ENCODE results near the gene ZNF160. TPM values are rescaled to one million over a fixed set of nuclear protein-coding genes. Genes with fewer than 3 reads are reported as not detected.
"Not testable (repeated sequence)": the region's sequence is repeated elsewhere in the genome, so short reads cannot be mapped to it uniquely, and the experiment has no call there.

Gene ZNF160
- total RNA-seq, 1 donor from 2014 or later = 16.8 TPM

DNA sequence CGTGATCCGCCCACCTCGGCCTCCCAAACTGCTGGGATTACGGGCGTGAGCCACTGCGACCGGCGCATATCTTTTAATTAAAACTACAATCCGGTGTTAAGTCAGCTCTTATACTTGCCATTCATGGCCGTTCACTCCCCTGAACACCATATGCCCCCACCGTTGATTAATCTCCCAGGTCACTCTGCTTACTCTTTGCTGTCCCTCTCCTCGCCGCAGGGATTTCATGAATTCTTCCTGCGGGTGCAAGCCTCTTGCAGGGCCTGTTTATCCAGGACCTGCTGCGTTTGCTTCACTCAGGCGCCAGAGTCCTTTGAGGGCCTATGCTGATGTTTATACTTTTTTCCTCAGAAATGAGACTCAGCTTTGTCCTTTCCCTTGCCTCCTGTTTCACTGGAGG is 57.7 kb downstream of the ZNF160 start:
- H3K36me3 ChIP-seq = no peaks in the 10 kb centered on the region
- H3K4me3 ChIP-seq = no peak overlapping the region
- no peak for DNase-seq
- H3K4me1 ChIP-seq = no peaks in the 10 kb centered on the region
- H3K27ac ChIP-seq (replicated peaks) = no peak overlapping the region
- peaks cover 13% of the 10 kb centered on the region for H3K27me3 ChIP-seq (ENCODE audit: low read depth)
- H3K9me3 ChIP-seq (replicated peaks) = peaks cover 31% of the 10 kb centered on the region
- intact Hi-C loops (cut with micrococcal nuclease) = no loop called here
- TF ChIP-seq, protein P1, sequence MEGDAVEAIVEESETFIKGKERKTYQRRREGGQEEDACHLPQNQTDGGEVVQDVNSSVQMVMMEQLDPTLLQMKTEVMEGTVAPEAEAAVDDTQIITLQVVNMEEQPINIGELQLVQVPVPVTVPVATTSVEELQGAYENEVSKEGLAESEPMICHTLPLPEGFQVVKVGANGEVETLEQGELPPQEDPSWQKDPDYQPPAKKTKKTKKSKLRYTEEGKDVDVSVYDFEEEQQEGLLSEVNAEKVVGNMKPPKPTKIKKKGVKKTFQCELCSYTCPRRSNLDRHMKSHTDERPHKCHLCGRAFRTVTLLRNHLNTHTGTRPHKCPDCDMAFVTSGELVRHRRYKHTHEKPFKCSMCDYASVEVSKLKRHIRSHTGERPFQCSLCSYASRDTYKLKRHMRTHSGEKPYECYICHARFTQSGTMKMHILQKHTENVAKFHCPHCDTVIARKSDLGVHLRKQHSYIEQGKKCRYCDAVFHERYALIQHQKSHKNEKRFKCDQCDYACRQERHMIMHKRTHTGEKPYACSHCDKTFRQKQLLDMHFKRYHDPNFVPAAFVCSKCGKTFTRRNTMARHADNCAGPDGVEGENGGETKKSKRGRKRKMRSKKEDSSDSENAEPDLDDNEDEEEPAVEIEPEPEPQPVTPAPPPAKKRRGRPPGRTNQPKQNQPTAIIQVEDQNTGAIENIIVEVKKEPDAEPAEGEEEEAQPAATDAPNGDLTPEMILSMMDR (IDR thresholded peaks at IDR 0.05; ENCODE audit: borderline replicate concordance) = no peak

DNA sequence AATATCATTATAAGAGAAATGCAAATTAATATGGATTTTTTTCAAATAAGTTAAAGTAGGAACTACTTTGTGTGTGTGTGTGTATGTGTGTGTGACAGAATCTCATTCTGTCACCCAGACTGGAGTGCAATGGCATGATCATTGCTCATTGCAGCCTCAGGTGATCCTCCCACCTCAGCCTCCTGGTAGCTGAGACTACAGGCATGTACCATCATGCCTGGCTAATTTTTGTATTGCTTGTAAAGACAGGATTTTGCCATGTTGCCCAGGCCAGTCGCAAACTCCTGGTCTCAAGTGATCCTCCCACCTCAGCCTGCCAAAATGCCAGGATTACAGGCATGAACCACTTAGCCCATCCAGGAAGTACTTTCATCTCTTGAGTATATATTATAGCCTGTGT is 61.9 kb downstream of the ZNF160 start:
- no peak overlapping the region for H3K4me3 ChIP-seq
- intact Hi-C loops (cut with micrococcal nuclease) = no loop called here
- peaks cover 40% of the 10 kb centered on the region for H3K9me3 ChIP-seq (replicated peaks)
- no peak for DNase-seq
- H3K4me1 ChIP-seq = no peaks in the 10 kb centered on the region
- no peaks in the 10 kb centered on the region for H3K36me3 ChIP-seq
- H3K27me3 ChIP-seq (ENCODE audit: low read depth) = peaks cover 42% of the 10 kb centered on the region
- TF ChIP-seq, protein P1 (IDR thresholded peaks at IDR 0.05; ENCODE audit: borderline replicate concordance) = no peak
- H3K27ac ChIP-seq (replicated peaks) = no peak overlapping the region

DNA sequence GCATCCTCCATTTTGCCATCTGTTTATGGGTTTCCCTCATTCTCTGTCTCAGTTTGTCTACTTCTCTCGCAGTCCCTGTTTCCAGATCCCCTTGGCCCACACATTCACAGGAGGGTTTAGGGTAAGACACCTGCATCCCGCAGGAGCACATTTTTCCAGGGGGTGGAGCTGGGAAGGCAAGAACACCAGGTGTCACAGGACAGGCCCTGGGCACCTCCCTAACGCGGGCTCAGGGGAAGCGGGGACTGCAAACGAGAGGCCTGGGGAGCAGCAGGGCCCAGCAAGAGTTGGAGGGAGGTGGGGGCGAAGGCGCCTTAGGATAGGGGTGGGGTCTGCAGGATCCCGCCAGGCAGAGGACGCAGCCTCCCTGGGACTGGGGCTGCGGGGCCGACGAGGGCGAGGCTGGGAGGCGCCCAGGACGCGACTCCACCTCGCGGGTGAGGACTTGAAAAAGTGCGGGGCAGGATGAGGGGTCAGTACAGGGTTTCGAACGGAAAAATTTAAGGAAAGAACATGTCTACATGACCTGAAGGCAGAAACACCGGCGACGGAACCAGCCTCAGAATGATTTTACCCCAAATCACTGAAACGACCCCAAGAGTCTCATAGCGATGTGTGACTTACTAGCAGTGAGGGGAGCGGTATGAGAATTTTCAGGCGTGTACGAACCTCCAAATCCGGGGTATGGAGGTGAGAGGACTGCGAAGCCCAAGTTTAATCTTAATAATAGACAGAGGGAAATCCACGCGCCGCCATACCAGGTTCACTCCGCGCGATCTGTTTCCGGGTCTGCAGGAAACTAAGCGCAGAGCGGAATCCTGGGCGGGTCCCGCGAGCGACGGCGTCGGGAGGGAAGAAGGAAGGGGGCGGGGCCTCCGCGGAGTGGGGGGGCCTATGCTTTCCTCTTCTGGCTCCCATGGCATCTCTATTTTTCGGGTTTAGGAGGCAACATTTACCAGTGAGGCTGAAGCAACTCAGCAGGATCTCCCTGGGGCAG is 65.8 kb downstream of the ZNF160 start:
- intact Hi-C loops (cut with micrococcal nuclease) = no loop called here
- peak overlapping the region; percentile 59 for H3K4me3 ChIP-seq
- H3K9me3 ChIP-seq (replicated peaks) = peaks cover 35% of the 10 kb centered on the region
- no peaks in the 10 kb centered on the region for H3K36me3 ChIP-seq
- no peak overlapping the region for H3K27ac ChIP-seq (replicated peaks)
- peak; percentile 37 for DNase-seq
- peaks cover 30% of the 10 kb centered on the region for H3K27me3 ChIP-seq (ENCODE audit: low read depth)
- TF ChIP-seq, protein P1 (IDR thresholded peaks at IDR 0.05; ENCODE audit: borderline replicate concordance) = no peak
- H3K4me1 ChIP-seq = no peaks in the 10 kb centered on the region

DNA sequence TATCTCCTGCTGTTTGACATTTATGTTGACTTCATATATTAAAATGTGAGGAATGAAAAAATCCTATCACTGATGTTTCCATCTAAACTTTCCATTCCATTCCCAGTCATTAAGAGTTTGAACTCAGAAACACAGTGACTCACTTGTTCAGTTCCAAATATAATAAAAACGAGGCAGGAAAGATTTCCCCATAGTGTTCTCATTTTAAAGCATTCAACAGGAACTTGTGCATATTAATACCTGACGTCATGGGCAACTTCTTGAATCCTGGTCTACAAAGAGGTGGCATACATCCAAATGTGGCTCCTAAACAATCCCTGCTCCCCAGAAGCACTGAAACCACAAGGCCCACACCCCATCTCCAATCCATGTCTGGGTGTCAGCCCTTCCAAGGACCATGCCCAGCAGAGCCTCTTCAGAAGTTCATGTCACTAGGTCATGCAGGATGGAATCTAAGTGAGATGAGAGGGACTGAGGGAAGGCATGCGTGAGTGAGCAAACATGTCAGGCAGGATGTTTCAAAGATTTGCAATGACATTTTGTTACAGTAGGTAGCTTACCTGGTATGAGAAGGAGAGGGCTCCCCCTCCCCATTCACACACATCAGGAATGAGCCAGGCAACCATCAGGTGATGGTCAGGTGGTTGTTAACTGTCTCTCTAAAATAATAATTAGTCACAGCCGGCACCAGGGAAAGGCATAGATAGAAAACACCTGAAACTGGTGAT is 68.1 kb downstream of the ZNF160 start:
- Histone ChIP-seq H3K4me1 (no peaks in the 10 kb centered on the region), H3K9me3 (replicated peaks) (peaks cover 30% of the 10 kb centered on the region), H3K4me3 (no peak overlapping the region), H3K27ac (replicated peaks) (no peak overlapping the region), H3K36me3 (no peaks in the 10 kb centered on the region), H3K27me3 (ENCODE audit: low read depth) (peaks cover 30% of the 10 kb centered on the region)
- TF ChIP-seq, protein P1 (IDR thresholded peaks at IDR 0.05; ENCODE audit: borderline replicate concordance) = no peak
- DNase-seq = no peak
- intact Hi-C loops (cut with micrococcal nuclease) = no loop called here

DNA sequence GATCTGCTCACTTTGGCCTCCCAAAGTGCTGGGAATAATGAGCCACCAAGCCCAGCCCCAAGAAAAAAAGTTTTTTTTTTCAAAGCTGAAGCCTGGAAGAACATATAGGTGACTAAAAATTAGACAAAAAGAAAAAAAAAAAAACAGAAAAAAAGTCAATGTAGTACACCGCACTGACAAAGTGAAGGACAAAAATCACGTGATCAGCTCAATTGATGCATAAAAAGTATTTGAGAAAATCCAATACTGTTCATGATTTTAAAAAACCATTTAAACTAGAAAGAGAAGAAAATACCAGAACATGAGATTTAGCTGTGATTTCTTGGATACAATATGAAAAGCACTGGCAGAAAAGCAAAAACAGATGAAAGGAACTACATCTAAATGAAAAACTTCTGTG is 69.2 kb downstream of the ZNF160 start:
- peaks cover 22% of the 10 kb centered on the region for H3K9me3 ChIP-seq (replicated peaks)
- no peak overlapping the region for H3K4me3 ChIP-seq
- no peaks in the 10 kb centered on the region for H3K4me1 ChIP-seq
- DNase-seq = no peak
- intact Hi-C loops (cut with micrococcal nuclease) = no loop called here
- H3K27me3 ChIP-seq (ENCODE audit: low read depth) = peaks cover 24% of the 10 kb centered on the region
- TF ChIP-seq, protein P1 (IDR thresholded peaks at IDR 0.05; ENCODE audit: borderline replicate concordance) = no peak
- H3K27ac ChIP-seq (replicated peaks) = no peak overlapping the region
- no peaks in the 10 kb centered on the region for H3K36me3 ChIP-seq

DNA sequence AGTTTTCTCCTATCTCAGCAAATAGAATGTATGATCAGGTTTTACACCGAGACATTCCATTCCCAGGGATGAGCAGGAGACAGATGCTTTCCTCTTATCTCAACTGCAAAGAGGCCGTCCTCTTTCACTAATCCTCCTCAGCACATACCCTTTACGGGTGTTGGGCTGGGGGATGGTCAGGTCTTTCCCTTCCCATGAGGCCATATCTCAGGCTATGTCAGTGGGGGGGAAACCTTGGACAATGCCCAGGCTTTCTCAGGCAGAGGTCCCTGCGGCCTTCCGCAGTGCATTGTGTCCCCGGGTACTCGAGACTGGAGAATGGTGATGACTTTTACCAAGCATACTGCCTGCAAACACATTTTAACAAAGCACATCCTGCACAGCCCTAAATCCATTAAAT is 74.9 kb downstream of the ZNF160 start:
- intact Hi-C loops (cut with micrococcal nuclease); H3K9me3 ChIP-seq (replicated peaks); H3K4me3 ChIP-seq; DNase-seq; H3K27ac ChIP-seq (replicated peaks); H3K36me3 ChIP-seq; H3K4me1 ChIP-seq: not testable (repeated sequence)
- H3K27me3 ChIP-seq (ENCODE audit: low read depth) = peaks cover 21% of the 10 kb centered on the region

Measured in left ventricle myocardium inferior (tissue), 1 donor.